H1 (cell line): ENCODE measurements around the gene RCAN2. TPM values are rescaled to one million over a fixed set of nuclear protein-coding genes. Genes with fewer than 3 reads are reported as not detected.

Source experiments
- CTCF ChIA-PET: fragments of 300-600 bp; sonication (Branson Sonifier 250); formaldehyde crosslinking; loops from one replicate; lab custom pipeline; 2021; ENCODE audit not compliant: partially characterized antibody; lab: Charles Lee
- POLR2A ChIA-PET: fragments of 300-600 bp; sonication (Branson Sonifier 250); formaldehyde crosslinking; loops from one replicate; lab custom pipeline; 2021; ENCODE audit warnings: inconsistent platforms; ENCODE audit not compliant: partially characterized antibody; lab: Charles Lee
- DNase-seq, 2 experiments: peaks; one replicate each; pipeline versions ENCODE4 v3.0.0 to v3.0.0-alpha.2; 2010 to 2022; ENCODE audit warnings: low spot score in 2 of 2, low read depth in 1 of 2, mixed read lengths in 1 of 2
- FAIRE-seq: peaks from 2 replicates; lab custom pipeline; 2011; peaks lifted over from hg19 to GRCh38; lab: Jason Lieb, UNC
- H2AFZ ChIP-seq: 2 replicates; pipeline ENCODE4 v1.8.1; 2012; ENCODE audit warnings: low read length, inconsistent platforms
- H2AK5ac ChIP-seq: 2 replicates; pipeline ENCODE4 v1.6.1; 2013; ENCODE audit warnings: low read depth, low read length
- H2BK120ac ChIP-seq: replicated peaks from 2 replicates; pipeline ENCODE3; 2013; ENCODE audit warnings: low read depth, low read length, inconsistent platforms
- H2BK12ac ChIP-seq: 2 replicates; pipeline ENCODE4 v1.6.1; 2013; ENCODE audit warnings: low read depth, low read length
- H2BK15ac ChIP-seq: 2 replicates; pipeline ENCODE4 v1.6.1; 2013; ENCODE audit warnings: low read length
- H2BK20ac ChIP-seq: 2 replicates; pipeline ENCODE4 v1.6.1; 2013; ENCODE audit warnings: low read length
- H2BK5ac ChIP-seq: 2 replicates; pipeline ENCODE4 v1.6.1; 2013; ENCODE audit warnings: low read depth, low read length
- H3K14ac ChIP-seq: 2 replicates; pipeline ENCODE4 v1.6.1; 2013; ENCODE audit warnings: inconsistent platforms; ENCODE audit not compliant: insufficient read length
- H3K18ac ChIP-seq: 2 replicates; pipeline ENCODE4 v1.6.1; 2013; ENCODE audit warnings: low read length; ENCODE audit errors: extremely low read depth
- H3K23ac ChIP-seq: 2 replicates; pipeline ENCODE4 v1.6.1; 2013; ENCODE audit warnings: inconsistent platforms; ENCODE audit not compliant: insufficient read length
- H3K23me2 ChIP-seq: 2 replicates; pipeline ENCODE4 v1.6.1; 2013; ENCODE audit warnings: low read depth, low read length
- H3K27ac ChIP-seq: 2 replicates; pipeline ENCODE4 v1.6.1; 2011; ENCODE audit warnings: low read depth, low read length, inconsistent platforms
- H3K27me3 ChIP-seq, 4 experiments: replicated peaks in 1 of 4; 1 replicate in 1 of 4; 2 replicates in 3 of 4; pipeline versions ENCODE4 v1.6.1 to v1.8.1; 2011 to 2013; ENCODE audit warnings: low read length in 3 of 4, mild to moderate bottlenecking in 3 of 4, inconsistent platforms in 2 of 4, mixed read lengths in 2 of 4, moderate library complexity in 1 of 4; ENCODE audit not compliant: control insufficient read depth in 3 of 4, insufficient read depth in 3 of 4; ENCODE audit errors: extremely low read depth in 1 of 4
- H3K36me3 ChIP-seq, 4 experiments: 2 replicates each; pipeline versions ENCODE4 v1.6.1 to v1.8.1; 2011 to 2013; ENCODE audit warnings: mild to moderate bottlenecking in 4 of 4, low read length in 3 of 4, moderate library complexity in 2 of 4, control low read depth in 1 of 4, inconsistent platforms in 1 of 4; ENCODE audit not compliant: insufficient read depth in 4 of 4, control insufficient read depth in 2 of 4
- H3K4ac ChIP-seq: replicated peaks from 2 replicates; pipeline ENCODE3; 2013; ENCODE audit warnings: low read length, low read depth, mixed read lengths, inconsistent platforms; ENCODE audit not compliant: insufficient read length
- H3K4me1 ChIP-seq, 4 experiments: replicated peaks in 1 of 4; 1 replicate in 1 of 4; 2 replicates in 3 of 4; pipeline versions ENCODE4 v1.6.1 to v1.8.1; 2011 to 2013; ENCODE audit warnings: low read length in 3 of 4, inconsistent platforms in 2 of 4, mixed read lengths in 1 of 4; ENCODE audit not compliant: insufficient read depth in 4 of 4, control insufficient read depth in 3 of 4
- H3K4me2 ChIP-seq, 2 experiments: 2 replicates each; pipeline versions ENCODE4 v1.6.1 to v1.8.1; 2011 to 2013; ENCODE audit warnings: low read depth in 2 of 2, low read length in 2 of 2, control low read depth in 1 of 2, inconsistent platforms in 1 of 2, mild to moderate bottlenecking in 1 of 2; ENCODE audit not compliant: insufficient read depth in 1 of 2
- H3K4me3 ChIP-seq, 4 experiments: fragments of 200-600, 300-600 bp in 1 of 4; sonication (generic), shearing (Covaris generic), sonication (Bioruptor Twin) in 1 of 4; 2 replicates each; pipeline versions ENCODE4 v1.5.1 to v1.8.1; 2011 to 2016; ENCODE audit warnings: low read length in 4 of 4, low read depth in 3 of 4, control low read depth in 2 of 4, inconsistent platforms in 2 of 4, mild to moderate bottlenecking in 2 of 4, mixed read lengths in 1 of 4, moderate library complexity in 1 of 4; ENCODE audit not compliant: insufficient read depth in 2 of 4; ENCODE audit errors: extremely low read depth in 1 of 4
- H3K56ac ChIP-seq: replicated peaks from 2 replicates; pipeline ENCODE3; 2013; ENCODE audit warnings: low read depth, mild to moderate bottlenecking, mixed read lengths, low read length, inconsistent platforms; ENCODE audit not compliant: insufficient read length
- H3K79me1 ChIP-seq: 2 replicates; pipeline ENCODE4 v1.6.1; 2013; ENCODE audit warnings: low read depth, low read length, control low read depth
- H3K79me2 ChIP-seq, 2 experiments: 2 replicates each; pipeline versions ENCODE4 v1.6.1 to v1.8.1; 2012 to 2013; ENCODE audit warnings: low read length in 2 of 2, mild to moderate bottlenecking in 2 of 2, inconsistent platforms in 1 of 2; ENCODE audit not compliant: insufficient read depth in 2 of 2, control insufficient read depth in 1 of 2
- H3K9ac ChIP-seq, 4 experiments: replicated peaks in 1 of 4; 1 replicate in 1 of 4; 2 replicates in 3 of 4; pipeline versions ENCODE4 v1.6.1 to v1.8.1; 2011 to 2013; ENCODE audit warnings: low read depth in 3 of 4, low read length in 3 of 4, control low read depth in 2 of 4, mild to moderate bottlenecking in 2 of 4, moderate library complexity in 2 of 4, inconsistent platforms in 1 of 4; ENCODE audit errors: extremely low read depth in 1 of 4
- H3K9me3 ChIP-seq, 2 experiments: 2 replicates each; pipeline versions ENCODE4 v1.6.1 to v1.8.1; 2012 to 2013; ENCODE audit warnings: mild to moderate bottlenecking in 2 of 2, moderate library complexity in 2 of 2, control low read depth in 1 of 2, inconsistent platforms in 1 of 2, low read depth in 1 of 2, low read length in 1 of 2, mixed read lengths in 1 of 2; ENCODE audit not compliant: insufficient read depth in 2 of 2
- H4K20me1 ChIP-seq, 2 experiments: replicated peaks in 1 of 2; 2 replicates each; pipeline versions ENCODE3 to v1.8.1; 2011 to 2013; ENCODE audit warnings: inconsistent platforms in 2 of 2, low read length in 2 of 2, mild to moderate bottlenecking in 1 of 2; ENCODE audit not compliant: insufficient read depth in 2 of 2, control insufficient read depth in 1 of 2
- H4K5ac ChIP-seq: 2 replicates; pipeline ENCODE4 v1.6.1; 2013; ENCODE audit warnings: low read length, low read depth, mixed read lengths, inconsistent platforms; ENCODE audit not compliant: insufficient read length
- H4K8ac ChIP-seq: 2 replicates; pipeline ENCODE4 v1.8.0; 2013; ENCODE audit warnings: mild to moderate bottlenecking, moderate library complexity, low read length, inconsistent platforms; ENCODE audit not compliant: insufficient read depth; ENCODE audit errors: extremely low read depth
- H4K91ac ChIP-seq: replicated peaks from 2 replicates; pipeline ENCODE3; 2013; ENCODE audit warnings: low read length, mixed read lengths, inconsistent platforms; ENCODE audit not compliant: insufficient read length
- NANOG ChIP-seq: IDR thresholded peaks from 2 replicates; pipeline ENCODE4 v1.6.1; 2011; ENCODE audit warnings: low read length, low read depth, mild to moderate bottlenecking, inconsistent platforms; ENCODE audit not compliant: insufficient read depth, poor library complexity, severe bottlenecking
- POU5F1 ChIP-seq: IDR thresholded peaks from 2 replicates; pipeline ENCODE4 v1.6.1; 2011; ENCODE audit warnings: low read depth, mild to moderate bottlenecking, low read length, moderate library complexity
- SAP30 ChIP-seq: fragments of 300-600 bp; sonication (generic); IDR thresholded peaks from 2 replicates; pipeline ENCODE4 v1.7.1; 2012; ENCODE audit warnings: low read length, moderate library complexity, mild to moderate bottlenecking, inconsistent platforms; ENCODE audit not compliant: insufficient read depth, insufficient replicate concordance
- TEAD4 ChIP-seq: IDR thresholded peaks from 2 replicates; pipeline ENCODE4 v1.6.1; 2012; ENCODE audit warnings: low read depth, low read length, inconsistent platforms, mixed read lengths
- USF2 ChIP-seq: IDR thresholded peaks from 2 replicates; pipeline ENCODE4 v1.6.1; 2011; ENCODE audit warnings: low read length, improper control_type of control experiment
- YY1 ChIP-seq: IDR thresholded peaks from 2 replicates; pipeline ENCODE4 v1.6.1; 2011; ENCODE audit warnings: low read depth, mild to moderate bottlenecking, low read length
- WGBS, 2 experiments: shearing (Covaris generic) in 1 of 2; methylation state at CpG; one replicate each; pipeline versions ENCODE4 v1.1.6 to v1.1.7; 2013 to 2015; ENCODE audit warnings: low lambda C conversion rate in 2 of 2, mixed read lengths in 2 of 2, inconsistent platforms in 1 of 2, low coverage in 1 of 2, missing lambda C conversion rate in 1 of 2; ENCODE audit not compliant: insufficient replicate concordance in 2 of 2, insufficient coverage in 1 of 2, insufficient read length in 1 of 2; ENCODE audit errors: extremely low coverage in 1 of 2, missing lambda C conversion rate in 1 of 2; 5-methylcytosine and 5-hydroxymethylcytosine counted together
- polyA plus RNA-seq, 7 experiments: library from polyadenylated mRNA; depleted of rRNA in 3 of 7; stranded (reverse) in 5 of 7; unstranded in 2 of 7; fragments of >200 nt in 5 of 7; fragments of 200-250 nt in 2 of 7; gene quantifications; 1 replicate in 5 of 7; 2 replicates in 1 of 7; 4 replicates in 1 of 7; pipeline versions ENCODE4 v1.2.1 to v1.2.3, GENCODE V29; 2011 to 2013; ENCODE audit warnings: missing spikeins in 2 of 7, mixed read lengths in 2 of 7
- total RNA-seq: library from RNA; stranded (reverse); fragmentation: NEBNext Ultra II Directional; extraction: Animal tissue kit (Norgen Biotek cat#: 25700); gene quantifications from 2 replicates; pipeline ENCODE4 v1.2.1, GENCODE V29; 2021

The RCAN2 gene
- total and polyA plus RNA-seq, 2 of the 8 experiments (the other 6 are each of a cell fraction or from before 2014, with no cell fraction given): 5.0 to 8.5 TPM

GRCh38 chr6:46265373-46265772 is 225.9 kb downstream of the RCAN2 start:
- no peak overlapping the region for H3K23ac ChIP-seq
- H2BK120ac ChIP-seq: no peak overlapping the region
- no peak overlapping the region for H2AFZ ChIP-seq
- no peak overlapping the region for H3K14ac ChIP-seq
- no peaks in the 10 kb centered on the region; the same call in 1 of the 2 replicates for H3K79me1 ChIP-seq
- H3K79me2 ChIP-seq: no peaks in the 10 kb centered on the region
- WGBS, 2 experiments: 97% methylated on average over 2 of the region's 2 CpGs; no CpG with 5 or more reads in 1 of the 2 experiments
- H3K36me3 ChIP-seq: no peaks in the 10 kb centered on the region
- H3K4me3 ChIP-seq: no peak overlapping the region
- H4K8ac ChIP-seq: no peak overlapping the region
- H2BK20ac ChIP-seq: no peak overlapping the region
- peaks cover 2% of the 10 kb centered on the region; the same call in 1 of the 2 replicates for H3K23me2 ChIP-seq
- FAIRE-seq (no peak), DNase-seq (no peak)
- no peaks in the 10 kb centered on the region for H3K4me1 ChIP-seq
- no peak overlapping the region for H3K18ac ChIP-seq
- CTCF ChIA-PET: interaction anchor here (0.8 to 0.9 kb wide), 3 partner anchors 20 to 46 kb away, joined by 3 to 5 read pairs (median 3); no protein-coding TSS in a partner anchor
- no peak overlapping the region for H2BK5ac ChIP-seq
- H3K4ac ChIP-seq: no peak overlapping the region
- H4K91ac ChIP-seq: no peak overlapping the region
- no peak overlapping the region for H3K56ac ChIP-seq
- H4K5ac ChIP-seq: no peak overlapping the region
- TF ChIP-seq YY1 (no peak), TEAD4 (no peak), SAP30 (no peak), NANOG (no peak), POU5F1 (no peak), USF2 (no peak)
- no peaks in the 10 kb centered on the region for H3K9me3 ChIP-seq
- no peaks in the 10 kb centered on the region for H3K27me3 ChIP-seq
- no peak overlapping the region for H3K27ac ChIP-seq
- H4K20me1 ChIP-seq: no peaks in the 10 kb centered on the region
- no peak overlapping the region for H3K4me2 ChIP-seq
- H2BK15ac ChIP-seq: no peak overlapping the region
- H2BK12ac ChIP-seq: no peak overlapping the region
- no peak overlapping the region for H2AK5ac ChIP-seq
- POLR2A ChIA-PET: no interaction called here
- no peak overlapping the region for H3K9ac ChIP-seq
